ENCODE measurements around the gene PAX9. TPM values are rescaled to one million over a fixed set of nuclear protein-coding genes. Genes with fewer than 3 reads are reported as not detected.

Gene PAX9
- total and polyA plus RNA-seq, 2 experiments from 2014 or later: 0.24 to 0.53 TPM

- H3K4me3 ChIP-seq: no peak overlapping the region
Measured at GRCh38 chr14:36658123-36659009, 3.3 kb upstream of the PAX9 start.

GRCh38 chr14:36659010-36659821, 2.4 kb upstream of the PAX9 start:
- Histone ChIP-seq H3K4me1 (ENCODE audit: insufficient read depth) (peaks cover 38% of the 10 kb centered on the region), H3K36me3 (replicated peaks; ENCODE audit: insufficient read depth, low read depth) (no peaks in the 10 kb centered on the region), H3K4me3 (no peak overlapping the region), H4K20me1 (ENCODE audit: insufficient read depth, poor library complexity, severe bottlenecking) (no peaks in the 10 kb centered on the region), H3K27me3 (peaks cover 96% of the 10 kb centered on the region), H3K4me2 (peak overlapping the region; percentile 77), H3K9me2 (replicated peaks; ENCODE audit: insufficient read depth) (no peaks in the 10 kb centered on the region), H3K79me2 (no peaks in the 10 kb centered on the region), H2AFZ (peak overlapping the region; percentile 30), H3K27ac (no peak overlapping the region), H3K9me3 (ENCODE audit: low read depth) (no peaks in the 10 kb centered on the region)
- TF ChIP-seq CTCF (IDR thresholded peaks at IDR 0.05; ENCODE audit: poor library complexity): no peak
- peak; percentile 16 for TF ChIP-seq EZH2 (IDR thresholded peaks at IDR 0.05; ENCODE audit: borderline replicate concordance)
- DNase-seq (ENCODE audit: low spot score): no peak
- 11% methylated on average over 35 of the region's 35 CpGs for WGBS (ENCODE audit: low lambda C conversion rate, missing lambda C conversion rate)

More at GRCh38 chr14:36658123-36659009, 3.3 kb upstream of the PAX9 start:
- Histone ChIP-seq H3K4me2 (peak overlapping the region; percentile 77), H3K9me3 (ENCODE audit: low read depth) (no peaks in the 10 kb centered on the region), H3K36me3 (replicated peaks; ENCODE audit: insufficient read depth, low read depth) (no peaks in the 10 kb centered on the region), H3K27me3 (peaks cover 96% of the 10 kb centered on the region), H4K20me1 (ENCODE audit: insufficient read depth, poor library complexity, severe bottlenecking) (no peaks in the 10 kb centered on the region), H3K9me2 (replicated peaks; ENCODE audit: insufficient read depth) (no peaks in the 10 kb centered on the region), H3K4me1 (ENCODE audit: insufficient read depth) (peaks cover 29% of the 10 kb centered on the region), H3K27ac (no peak overlapping the region), H2AFZ (peak overlapping the region; percentile 30), H3K79me2 (no peaks in the 10 kb centered on the region)
- peak; percentile 12 for DNase-seq (ENCODE audit: low spot score)
- 4% methylated on average over 39 of the region's 55 CpGs for WGBS (ENCODE audit: low lambda C conversion rate, missing lambda C conversion rate)
- no peak for TF ChIP-seq EZH2phosphoT487 (IDR thresholded peaks at IDR 0.05; ENCODE audit: low read depth, severe bottlenecking, unreplicated experiment)
- TF ChIP-seq CTCF (IDR thresholded peaks at IDR 0.05; ENCODE audit: poor library complexity): no peak
- TF ChIP-seq EZH2 (IDR thresholded peaks at IDR 0.05; ENCODE audit: borderline replicate concordance): peak; percentile 70

GRCh38 chr14:36659822-36660735, 1.6 kb upstream of the PAX9 start:
- Histone ChIP-seq H3K9me3 (ENCODE audit: low read depth) (no peaks in the 10 kb centered on the region), H3K4me3 (no peak overlapping the region), H3K27ac (no peak overlapping the region), H3K9me2 (replicated peaks; ENCODE audit: insufficient read depth) (no peaks in the 10 kb centered on the region), H3K27me3 (peaks cover 96% of the 10 kb centered on the region), H4K20me1 (ENCODE audit: insufficient read depth, poor library complexity, severe bottlenecking) (no peaks in the 10 kb centered on the region), H3K4me2 (no peak overlapping the region), H3K4me1 (ENCODE audit: insufficient read depth) (peaks cover 38% of the 10 kb centered on the region), H3K79me2 (no peaks in the 10 kb centered on the region), H2AFZ (no peak overlapping the region), H3K36me3 (replicated peaks; ENCODE audit: insufficient read depth, low read depth) (no peaks in the 10 kb centered on the region)
- no peak for DNase-seq (ENCODE audit: low spot score)
- 22% methylated on average over 19 of the region's 19 CpGs for WGBS (ENCODE audit: low lambda C conversion rate, missing lambda C conversion rate)
- peak; percentile 18 for TF ChIP-seq EZH2 (IDR thresholded peaks at IDR 0.05; ENCODE audit: borderline replicate concordance)
- TF ChIP-seq CTCF (IDR thresholded peaks at IDR 0.05; ENCODE audit: poor library complexity): no peak
- TF ChIP-seq EZH2phosphoT487 (IDR thresholded peaks at IDR 0.05; ENCODE audit: low read depth, severe bottlenecking, unreplicated experiment): peak; percentile 88
